A549 (cell line): ENCODE data around the gene IGF2BP3. TPM values are rescaled to one million over a fixed set of nuclear protein-coding genes. Genes with fewer than 3 reads are reported as not detected.

Source experiments
- ATAC-seq, 2 experiments: fragments of 200-7000 bp in 1 of 2; fragments of >200 bp in 1 of 2; cut with Nextera tagmentation in 1 of 2; cut with Tn5 transposase in 1 of 2; 3 replicates each; pipeline versions ENCODE4 v1.8.0 to v1.9.1; 2018 to 2020; ENCODE audit warnings: mild to moderate bottlenecking in 1 of 2, moderate library complexity in 1 of 2
- CTCF ChIA-PET: fragments of 300-600 bp; sonication (Branson Sonifier 250); formaldehyde crosslinking; extraction: SDS; loops from one replicate; lab custom pipeline; 2021; ENCODE audit warnings: antibody characterized with exemption, inconsistent platforms; lab: Yijun Ruan, JAX
- POLR2A ChIA-PET: fragments of 350-600 bp; formaldehyde crosslinking; extraction: SDS; loops from one replicate; lab custom pipeline; 2021; ENCODE audit warnings: antibody characterized with exemption, inconsistent platforms; lab: Yijun Ruan, JAX
- DNase-seq, 2 experiments: peaks; one replicate each; pipeline versions ENCODE4 v3.0.0 to v3.0.0-alpha.2; 2011 to 2016; ENCODE audit warnings: low read depth in 1 of 2, low spot score in 1 of 2
- FAIRE-seq: peaks from 2 replicates; lab custom pipeline; 2011; peaks lifted over from hg19 to GRCh38; lab: Jason Lieb, UNC
- H3K27ac ChIP-seq, 2 experiments: fragments of >200 bp; sonication (Bioruptor Twin); formaldehyde crosslinking; 3 replicates each; pipeline ENCODE4 v1.5.1; 2016 to 2017
- H3K4me1 ChIP-seq: fragments of >200 bp; sonication (Bioruptor Twin); formaldehyde crosslinking; 3 replicates; pipeline ENCODE4 v1.6.1; 2016
- H3K4me2 ChIP-seq: fragments of >200 bp; sonication (Bioruptor Twin); formaldehyde crosslinking; 3 replicates; pipeline ENCODE4 v1.6.1; 2016
- H3K4me3 ChIP-seq: fragments of >200 bp; sonication (Bioruptor Twin); formaldehyde crosslinking; 3 replicates; pipeline ENCODE4 v1.5.1; 2016
- H3K9me3 ChIP-seq: fragments of >200 bp; sonication (Bioruptor Twin); formaldehyde crosslinking; 3 replicates; pipeline ENCODE4 v1.6.1; 2016
- BCL3 ChIP-seq: fragments of >200 bp; sonication (Bioruptor Twin); formaldehyde crosslinking; IDR thresholded peaks from 3 replicates; pipeline ENCODE4 v1.6.1; 2016
- CBX2 ChIP-seq: fragments of 200-600 bp; sonication (generic); IDR thresholded peaks from 2 replicates; pipeline ENCODE4 v1.6.1; 2016; ENCODE audit warnings: low read depth, mild to moderate bottlenecking, borderline replicate concordance
- CHD2 ChIP-seq: fragments of 150-350 bp; IDR thresholded peaks from 2 replicates; pipeline ENCODE4 v1.6.1; 2014; ENCODE audit warnings: low read length; ENCODE audit not compliant: partially characterized antibody
- CHD4 ChIP-seq: fragments of 200-600 bp; sonication (generic); IDR thresholded peaks from 2 replicates; pipeline ENCODE4 v1.6.1; 2016; ENCODE audit warnings: antibody characterized with exemption, mild to moderate bottlenecking, borderline replicate concordance
- CTCF ChIP-seq: fragments of >200 bp; sonication (Bioruptor Twin); formaldehyde crosslinking; IDR thresholded peaks from 3 replicates; pipeline ENCODE4 v1.5.1; 2016
- E2F6 ChIP-seq: IDR thresholded peaks from 2 replicates; pipeline ENCODE4 v1.6.1; 2012; ENCODE audit warnings: low read depth, borderline replicate concordance
- ESRRA ChIP-seq: fragments of 150-350 bp; IDR thresholded peaks from 2 replicates; pipeline ENCODE4 v1.6.1; 2014; ENCODE audit warnings: mild to moderate bottlenecking, low read length, borderline replicate concordance
- GATA3 ChIP-seq: IDR thresholded peaks from 2 replicates; pipeline ENCODE4 v1.6.1; 2012; ENCODE audit warnings: borderline replicate concordance
- HDAC2 ChIP-seq: fragments of 200-600 bp; sonication (generic); IDR thresholded peaks from 2 replicates; pipeline ENCODE4 v1.6.1; 2016
- HEYL ChIP-seq: fragments of 250-450 bp; sonication (Bioruptor Pico); IDR thresholded peaks from 2 replicates; pipeline ENCODE4 v1.8.0; 2021; ENCODE audit warnings: mild to moderate bottlenecking, moderate library complexity
- HMGXB4 ChIP-seq: fragments of 250-450 bp; sonication (Bioruptor Pico); IDR thresholded peaks from 2 replicates; pipeline ENCODE4 v1.5.0; 2021; ENCODE audit warnings: mild to moderate bottlenecking, moderate library complexity, borderline replicate concordance
- HOXB5 ChIP-seq: fragments of 250-450 bp; sonication (Bioruptor Pico); IDR thresholded peaks from 2 replicates; pipeline ENCODE4 v1.5.0; 2020; ENCODE audit warnings: mild to moderate bottlenecking, moderate library complexity
- KDM1A ChIP-seq: fragments of 200-600 bp; sonication (generic); IDR thresholded peaks from 2 replicates; pipeline ENCODE4 v1.6.1; 2016; ENCODE audit warnings: low read depth, mild to moderate bottlenecking
- MAFK ChIP-seq: fragments of 450-650 bp; IDR thresholded peaks from 2 replicates; pipeline ENCODE4 v1.6.1; 2014; ENCODE audit not compliant: partially characterized antibody
- MAZ ChIP-seq: fragments of 150-350 bp; IDR thresholded peaks from 2 replicates; pipeline ENCODE4 v1.6.1; 2014; ENCODE audit warnings: antibody characterized with exemption, low read depth, low read length, borderline replicate concordance
- MYC ChIP-seq: IDR thresholded peaks from 2 replicates; pipeline ENCODE4 v1.6.1; 2012; ENCODE audit warnings: mild to moderate bottlenecking, inconsistent platforms, low read length, improper control_type of control experiment, borderline replicate concordance
- NFE2L2 ChIP-seq: fragments of 150-350 bp; conservative IDR thresholded peaks from 2 replicates; pipeline ENCODE4 v1.6.1; 2014; ENCODE audit warnings: low read length
- NR3C1 ChIP-seq: fragments of >200 bp; sonication (Bioruptor Twin); formaldehyde crosslinking; IDR thresholded peaks from 3 replicates; pipeline ENCODE4 v1.6.1; 2017
- PHF8 ChIP-seq: fragments of 200-600 bp; sonication (generic); IDR thresholded peaks from 2 replicates; pipeline ENCODE4 v1.6.1; 2016; ENCODE audit warnings: low read depth, mild to moderate bottlenecking, antibody characterized with exemption, moderate library complexity, borderline replicate concordance
- POLR2AphosphoS2 ChIP-seq: conservative IDR thresholded peaks from 2 replicates; pipeline ENCODE4 v1.6.1; 2012; ENCODE audit warnings: low read length, improper control_type of control experiment, inconsistent platforms
- RARB ChIP-seq: fragments of 250-450 bp; sonication (Bioruptor Pico); IDR thresholded peaks from 2 replicates; pipeline ENCODE4 v1.8.0; 2021; ENCODE audit warnings: mild to moderate bottlenecking, moderate library complexity
- SMC3 ChIP-seq: fragments of >200 bp; sonication (Bioruptor Twin); formaldehyde crosslinking; IDR thresholded peaks from 3 replicates; pipeline ENCODE4 v1.6.1; 2018; ENCODE audit warnings: inconsistent platforms
- SREBF2 ChIP-seq: fragments of 450-650 bp; IDR thresholded peaks from 2 replicates; pipeline ENCODE4 v1.6.1; 2014; ENCODE audit warnings: mild to moderate bottlenecking, moderate library complexity
- TFCP2L1 ChIP-seq: fragments of 250-450 bp; sonication (Bioruptor Pico); IDR thresholded peaks from 2 replicates; pipeline ENCODE4 v1.5.0; 2021; ENCODE audit warnings: mild to moderate bottlenecking
- WGBS: methylation state at CpG from one replicate; pipeline ENCODE4 v1.1.6; 2017; ENCODE audit errors: missing lambda C conversion rate; 5-methylcytosine and 5-hydroxymethylcytosine counted together
- polyA plus RNA-seq, 4 experiments: library from polyadenylated mRNA; depleted of rRNA in 3 of 4; stranded (reverse); fragments of >200 nt; fragmentation: RNase III in 1 of 4; extraction: RNeasy Plus Mini Kit Qiagen cat#74134 plus additional on column Dnase treatment in 1 of 4; gene quantifications; 2 replicates in 3 of 4; 3 replicates in 1 of 4; pipeline ENCODE4 v1.2.3, GENCODE V29; 2011 to 2017
- TF ChIP-seq, protein P1 (sequence below): fragments of 200-600 bp; sonication (generic); IDR thresholded peaks from 2 replicates; pipeline ENCODE4 v1.6.1; 2016; ENCODE audit warnings: antibody characterized with exemption, mild to moderate bottlenecking, moderate library complexity
- TF ChIP-seq, protein P2 (sequence below): fragments of >200 bp; sonication (Bioruptor Twin); formaldehyde crosslinking; IDR thresholded peaks from 2 replicates; pipeline ENCODE4 v1.6.1; 2016

Gene IGF2BP3
- polyA plus RNA-seq, 2 of the 4 experiments (the other 2 are of a cell fraction): 26.7 to 62.0 TPM

GRCh38 chr7:23266918-23267317 lies 203.4 kb downstream of the IGF2BP3 start:
- Histone ChIP-seq H3K27ac (no peak overlapping the region), H3K4me3 (no peak overlapping the region), H3K9me3 (no peaks in the 10 kb centered on the region), H3K4me1 (no peaks in the 10 kb centered on the region), H3K4me2 (no peak overlapping the region)
- no peak for DNase-seq
- no peak for FAIRE-seq
- ATAC-seq: no peak
- POLR2A ChIA-PET: no interaction called here
- TF ChIP-seq SREBF2 (no peak), CBX2 (no peak), PHF8 (no peak), E2F6 (no peak), CTCF (no peak), MAZ (no peak), CHD4 (no peak), MYC (no peak), BCL3 (no peak), TFCP2L1 (CRISPR knock-in tag) (no peak), POLR2AphosphoS2 (no peak), CHD2 (no peak), ESRRA (no peak), KDM1A (no peak)
- TF ChIP-seq, protein P1, sequence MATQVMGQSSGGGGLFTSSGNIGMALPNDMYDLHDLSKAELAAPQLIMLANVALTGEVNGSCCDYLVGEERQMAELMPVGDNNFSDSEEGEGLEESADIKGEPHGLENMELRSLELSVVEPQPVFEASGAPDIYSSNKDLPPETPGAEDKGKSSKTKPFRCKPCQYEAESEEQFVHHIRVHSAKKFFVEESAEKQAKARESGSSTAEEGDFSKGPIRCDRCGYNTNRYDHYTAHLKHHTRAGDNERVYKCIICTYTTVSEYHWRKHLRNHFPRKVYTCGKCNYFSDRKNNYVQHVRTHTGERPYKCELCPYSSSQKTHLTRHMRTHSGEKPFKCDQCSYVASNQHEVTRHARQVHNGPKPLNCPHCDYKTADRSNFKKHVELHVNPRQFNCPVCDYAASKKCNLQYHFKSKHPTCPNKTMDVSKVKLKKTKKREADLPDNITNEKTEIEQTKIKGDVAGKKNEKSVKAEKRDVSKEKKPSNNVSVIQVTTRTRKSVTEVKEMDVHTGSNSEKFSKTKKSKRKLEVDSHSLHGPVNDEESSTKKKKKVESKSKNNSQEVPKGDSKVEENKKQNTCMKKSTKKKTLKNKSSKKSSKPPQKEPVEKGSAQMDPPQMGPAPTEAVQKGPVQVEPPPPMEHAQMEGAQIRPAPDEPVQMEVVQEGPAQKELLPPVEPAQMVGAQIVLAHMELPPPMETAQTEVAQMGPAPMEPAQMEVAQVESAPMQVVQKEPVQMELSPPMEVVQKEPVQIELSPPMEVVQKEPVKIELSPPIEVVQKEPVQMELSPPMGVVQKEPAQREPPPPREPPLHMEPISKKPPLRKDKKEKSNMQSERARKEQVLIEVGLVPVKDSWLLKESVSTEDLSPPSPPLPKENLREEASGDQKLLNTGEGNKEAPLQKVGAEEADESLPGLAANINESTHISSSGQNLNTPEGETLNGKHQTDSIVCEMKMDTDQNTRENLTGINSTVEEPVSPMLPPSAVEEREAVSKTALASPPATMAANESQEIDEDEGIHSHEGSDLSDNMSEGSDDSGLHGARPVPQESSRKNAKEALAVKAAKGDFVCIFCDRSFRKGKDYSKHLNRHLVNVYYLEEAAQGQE: no peak
- TF ChIP-seq, protein P2, sequence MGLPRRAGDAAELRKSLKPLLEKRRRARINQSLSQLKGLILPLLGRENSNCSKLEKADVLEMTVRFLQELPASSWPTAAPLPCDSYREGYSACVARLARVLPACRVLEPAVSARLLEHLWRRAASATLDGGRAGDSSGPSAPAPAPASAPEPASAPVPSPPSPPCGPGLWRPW: no peak
- CTCF ChIA-PET: interaction anchor here (0.8 to 2.0 kb wide), 2 partner anchors 9 to 163 kb away, joined by 4 to 7 read pairs; no protein-coding TSS in a partner anchor
- 59% methylated on average over 2 of the region's 2 CpGs for WGBS

DNA sequence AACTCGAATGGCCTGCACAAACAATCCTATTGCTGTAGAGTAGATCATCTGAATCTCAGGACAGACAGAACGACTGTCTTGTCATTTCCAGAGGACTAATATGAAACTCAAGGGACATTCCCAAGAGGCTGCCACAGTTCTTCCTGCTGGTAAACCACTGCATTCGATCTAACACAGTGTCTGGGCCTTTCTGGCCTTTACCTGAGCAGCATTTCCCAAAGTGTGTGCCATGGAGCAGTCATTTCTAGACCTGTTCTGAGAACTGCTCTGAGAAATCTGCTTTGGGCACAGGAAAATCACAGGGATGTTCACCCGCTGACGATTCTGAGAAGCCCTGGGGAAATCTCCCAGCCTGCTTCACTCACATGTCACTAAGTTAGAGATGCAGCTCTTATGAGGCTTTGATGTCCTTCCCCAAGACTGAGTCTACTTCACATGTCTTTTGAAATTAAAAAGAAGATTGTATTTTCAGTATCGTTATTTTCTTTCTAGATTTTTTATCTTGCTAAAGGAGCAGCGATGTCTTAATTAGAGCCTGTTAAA lies 205.3 kb downstream of the IGF2BP3 start:
- Histone ChIP-seq H3K4me3 (no peak overlapping the region), H3K27ac (no peak overlapping the region), H3K4me1 (no peaks in the 10 kb centered on the region), H3K9me3 (no peaks in the 10 kb centered on the region), H3K4me2 (no peak overlapping the region)
- WGBS: 74% methylated on average over 7 of the region's 7 CpGs
- ATAC-seq: no peak
- CTCF ChIA-PET: interaction anchor here (0.8 to 9.1 kb wide), 9 partner anchors 7 to 449 kb away, joined by 3 to 108 read pairs (median 5); no protein-coding TSS in a partner anchor
- no peak for FAIRE-seq
- no peak for DNase-seq
- POLR2A ChIA-PET: no interaction called here
- TF ChIP-seq NR3C1 (no peak), MAFK (no peak), RARB (CRISPR knock-in tag) (no peak), TFCP2L1 (CRISPR knock-in tag) (no peak), NFE2L2 (no peak), KDM1A (no peak), CHD2 (no peak), CHD4 (no peak), HEYL (no peak), HOXB5 (CRISPR knock-in tag) (no peak), GATA3 (no peak), MYC (no peak), SMC3 (no peak), HMGXB4 (CRISPR knock-in tag) (no peak), HDAC2 (no peak)
- TF ChIP-seq, protein P2: no peak
